HEK293T (cell line): Measurements from ENCODE around the gene ACTN2.

Source experiments
- ARNT ChIP-seq: fragments of 450-650 bp; IDR thresholded peaks from 2 replicates; pipeline ENCODE4 v1.6.1; 2017; ENCODE audit warnings: mild to moderate bottlenecking
- BHLHE40 ChIP-seq: fragments of 450-650 bp; IDR thresholded peaks from 2 replicates; pipeline ENCODE4 v1.6.1; 2016; ENCODE audit warnings: mild to moderate bottlenecking, moderate library complexity, borderline replicate concordance
- CTBP1 ChIP-seq: fragments of 450-650 bp; IDR thresholded peaks from 2 replicates; pipeline ENCODE4 v1.6.1; 2016; ENCODE audit warnings: borderline replicate concordance
- ELF4 ChIP-seq: fragments of 450-650 bp; IDR thresholded peaks from 2 replicates; pipeline ENCODE4 v1.6.1; 2017; ENCODE audit warnings: antibody characterized with exemption
- FOXA1 ChIP-seq: fragments of 450-650 bp; IDR thresholded peaks from 2 replicates; pipeline ENCODE4 v1.6.1; 2016; ENCODE audit warnings: mild to moderate bottlenecking
- FOXK2 ChIP-seq: fragments of 450-650 bp; IDR thresholded peaks from 2 replicates; pipeline ENCODE4 v1.6.1; 2016; ENCODE audit warnings: mild to moderate bottlenecking
- HDGF ChIP-seq: fragments of 450-650 bp; IDR thresholded peaks from 2 replicates; pipeline ENCODE4 v1.6.1; 2017; ENCODE audit warnings: antibody characterized with exemption, borderline replicate concordance
- L3MBTL2 ChIP-seq: fragments of 450-650 bp; conservative IDR thresholded peaks from 2 replicates; pipeline ENCODE4 v1.6.1; 2016; ENCODE audit warnings: mild to moderate bottlenecking
- NFRKB ChIP-seq: fragments of 450-650 bp; IDR thresholded peaks from 2 replicates; pipeline ENCODE4 v1.6.1; 2016; ENCODE audit warnings: mild to moderate bottlenecking, moderate library complexity
- PKNOX1 ChIP-seq: fragments of 450-650 bp; IDR thresholded peaks from 2 replicates; pipeline ENCODE4 v1.6.1; 2016
- SP1 ChIP-seq: fragments of 450-650 bp; IDR thresholded peaks from 2 replicates; pipeline ENCODE4 v1.6.1; 2017
- SUZ12 ChIP-seq: fragments of 450-650 bp; IDR thresholded peaks from 2 replicates; pipeline ENCODE4 v1.6.1; 2016; ENCODE audit warnings: mild to moderate bottlenecking
- TARDBP ChIP-seq: fragments of 450-650 bp; IDR thresholded peaks from 2 replicates; pipeline ENCODE4 v1.6.1; 2016
- ZNF384 ChIP-seq: fragments of 450-650 bp; IDR thresholded peaks from 2 replicates; pipeline ENCODE4 v1.6.1; 2016

GRCh38 chr1:236794585-236795034 is 108.3 kb downstream of the ACTN2 start:
- TF ChIP-seq CTBP1 (peak; percentile 91; the same call in 1 of the 2 replicates), BHLHE40 (no peak), ELF4 (no peak), SP1 (no peak), L3MBTL2 (no peak), FOXK2 (no peak), PKNOX1 (no peak), FOXA1 (no peak), ZNF384 (no peak), NFRKB (no peak), ARNT (no peak), SUZ12 (no peak), HDGF (no peak), TARDBP (peak; percentile 89; the same call in 1 of the 2 replicates)
